CD4-positive, alpha-beta T cell treated with Interleukin-15 for 1 hour (primary cell): Measurements from ENCODE around the gene RND2.

Source experiments
- DNase-seq: peaks from one replicate; pipeline ENCODE4 v3.0.0-alpha.2; 2020

Gene RND2

DNA sequence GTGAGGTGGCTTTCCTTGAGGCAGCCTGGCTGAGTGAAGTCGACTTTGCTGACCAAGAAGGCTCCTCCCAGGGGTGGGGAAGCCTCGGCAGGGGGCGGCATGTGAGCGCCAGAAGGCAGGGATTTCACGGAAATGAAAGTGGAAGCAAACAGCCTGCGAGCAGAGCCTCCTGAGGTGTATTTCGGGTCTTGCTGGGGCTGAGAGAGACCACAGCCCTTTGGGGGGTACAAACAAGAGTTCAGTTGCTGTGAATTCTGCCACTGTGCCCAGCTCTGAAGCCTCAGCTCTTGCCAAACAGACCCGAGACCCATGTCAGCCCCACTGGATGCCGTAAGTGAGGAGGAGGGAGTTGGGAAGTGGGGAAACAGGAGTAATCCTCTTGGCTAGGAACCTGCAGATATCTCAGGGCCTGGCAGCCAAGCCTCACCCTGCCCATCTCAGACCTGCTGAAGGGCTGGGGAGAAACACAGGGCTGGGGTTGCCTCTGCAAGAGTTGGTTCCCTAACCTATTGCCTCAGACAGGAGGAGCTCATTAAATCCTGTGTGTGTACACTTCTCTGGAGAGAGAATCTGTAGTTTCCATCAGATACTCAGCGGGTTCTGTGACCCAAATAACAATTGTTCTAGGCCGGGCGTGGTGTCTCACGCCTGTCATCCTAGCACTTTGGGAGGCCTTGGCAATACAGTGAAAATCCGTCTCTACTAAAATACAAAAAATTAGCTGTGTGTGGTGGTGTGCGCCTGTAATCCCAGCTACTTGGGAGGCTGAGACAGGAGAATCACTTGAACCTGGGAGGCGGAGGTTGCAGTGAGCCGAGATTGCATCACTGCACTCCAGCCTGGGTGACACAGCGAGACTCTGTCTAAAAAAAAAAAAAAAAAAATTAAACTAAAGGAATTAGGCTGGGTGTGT, 18.1 kb upstream of the RND2 start, which contains the start of gene IFI35:
Gene IFI35 (plus strand): TSS at position 146 of the 913 bp plus-strand sequence. CDS start 164 bp downstream, at position 310.
- DNase-seq, result peak; percentile 86

DNA sequence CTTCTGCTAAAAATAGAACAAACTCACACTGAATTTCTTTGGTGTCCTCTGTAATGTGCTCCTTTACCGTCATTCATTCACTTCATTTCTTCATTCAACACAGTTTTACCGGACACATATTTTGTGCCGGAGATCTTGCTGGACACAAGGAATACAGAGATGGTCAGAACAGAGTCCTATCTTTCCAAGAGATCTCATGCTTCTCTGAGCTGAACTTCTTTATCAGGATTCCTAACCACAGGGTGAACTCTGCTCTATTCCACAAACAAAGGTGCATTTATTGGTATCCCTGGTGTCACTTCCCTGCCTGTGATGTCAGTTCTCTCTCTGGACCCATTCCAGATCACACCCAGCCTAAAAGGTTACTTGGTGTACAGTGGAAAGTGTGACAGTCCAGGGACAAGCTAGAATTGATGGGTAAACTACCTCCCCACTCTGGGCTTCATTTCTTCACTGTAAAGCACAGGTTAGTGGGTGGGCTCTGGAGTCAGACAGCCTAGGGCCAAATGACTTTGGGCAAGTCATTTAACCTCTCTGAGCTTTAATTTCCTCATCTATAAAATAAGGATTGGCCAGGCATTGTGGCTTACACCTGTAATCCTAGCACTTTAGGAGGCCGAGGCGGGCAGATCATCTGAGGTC, 14.2 kb upstream of the RND2 start:
- DNase-seq, result no peak

GRCh38 chr17:43011728-43012472, 13.1 kb upstream of the RND2 start:
- no peak for DNase-seq

DNA sequence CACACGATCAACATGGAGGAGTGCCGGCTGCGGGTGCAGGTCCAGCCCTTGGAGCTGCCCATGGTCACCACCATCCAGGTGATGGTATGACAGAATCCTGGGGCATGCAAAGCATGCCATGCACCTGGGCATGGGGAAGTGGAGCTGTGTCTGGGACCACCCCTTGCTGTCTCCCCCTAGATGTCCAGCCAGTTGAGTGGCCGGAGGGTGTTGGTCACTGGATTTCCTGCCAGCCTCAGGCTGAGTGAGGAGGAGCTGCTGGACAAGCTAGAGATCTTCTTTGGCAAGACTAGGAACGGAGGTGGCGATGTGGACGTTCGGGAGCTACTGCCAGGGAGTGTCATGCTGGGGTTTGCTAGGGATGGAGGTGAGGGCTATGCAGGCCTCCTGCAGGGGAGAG, 11.7 kb upstream of the RND2 start:
- DNase-seq, result no peak

- DNase-seq, result no peak
Observed at GRCh38 chr17:43014020-43014648, 10.9 kb upstream of the RND2 start.

DNA sequence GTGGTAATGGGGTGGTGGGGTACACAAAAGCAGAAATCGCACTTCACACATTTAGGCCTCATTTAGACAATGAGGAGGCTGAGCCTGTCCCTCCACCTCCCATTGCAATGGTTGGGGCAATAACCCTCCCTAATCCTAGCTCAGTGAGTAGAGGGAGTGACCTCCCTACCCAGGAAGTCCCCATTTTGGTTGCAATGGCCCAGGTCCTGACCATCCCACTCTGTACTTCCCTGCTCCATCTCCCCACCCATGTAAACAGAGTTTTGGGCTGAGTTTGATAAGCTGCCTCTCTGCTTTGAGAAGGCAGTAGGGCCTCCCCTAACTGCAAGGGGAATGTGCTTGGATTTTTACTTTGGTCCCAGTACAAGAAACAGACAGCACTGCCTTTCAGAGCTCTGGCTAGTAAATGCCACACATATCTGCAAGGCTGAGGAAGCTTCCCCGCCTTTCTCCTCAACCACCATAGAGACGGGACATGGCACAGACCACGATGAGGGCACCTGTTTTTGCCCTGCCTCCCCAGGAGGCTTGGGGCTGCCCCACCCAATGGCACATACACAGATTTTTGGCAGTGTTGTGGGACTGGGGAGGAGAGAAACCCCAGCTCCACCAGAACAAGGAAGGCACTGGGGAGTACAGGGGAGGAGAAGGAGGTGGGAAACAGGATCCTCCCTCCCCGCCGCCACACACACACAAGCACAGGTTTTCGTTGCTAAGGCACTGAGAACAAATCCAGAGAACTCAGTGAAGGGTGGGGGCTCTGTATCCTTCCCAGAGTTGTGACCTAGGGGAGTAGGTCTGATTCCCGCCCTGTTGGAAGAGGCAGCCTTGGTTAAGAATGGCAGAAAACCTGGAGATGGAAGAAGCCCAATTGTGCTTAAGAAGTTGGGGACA, 10.1 kb upstream of the RND2 start:
- no peak for DNase-seq

DNA sequence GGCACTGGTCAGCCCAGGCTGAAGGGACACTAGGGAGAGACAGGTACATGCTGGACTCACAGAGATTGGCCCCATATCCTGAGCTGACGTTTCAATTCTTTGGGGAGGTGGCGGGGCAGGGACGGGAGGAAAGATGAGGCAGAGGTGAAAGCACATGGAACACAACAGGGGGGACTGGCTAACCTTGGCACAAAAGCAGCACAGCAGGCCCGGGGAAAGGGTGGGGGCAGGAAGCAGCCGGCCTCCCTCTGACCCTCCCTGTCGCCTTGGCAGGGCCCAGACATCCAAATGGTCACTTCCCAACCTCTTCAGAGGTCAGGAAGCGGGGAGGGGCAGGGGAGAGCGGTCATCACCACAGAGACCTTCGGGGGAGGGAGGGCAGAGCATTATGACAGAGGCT, 9.5 kb upstream of the RND2 start:
- no peak for DNase-seq

DNA sequence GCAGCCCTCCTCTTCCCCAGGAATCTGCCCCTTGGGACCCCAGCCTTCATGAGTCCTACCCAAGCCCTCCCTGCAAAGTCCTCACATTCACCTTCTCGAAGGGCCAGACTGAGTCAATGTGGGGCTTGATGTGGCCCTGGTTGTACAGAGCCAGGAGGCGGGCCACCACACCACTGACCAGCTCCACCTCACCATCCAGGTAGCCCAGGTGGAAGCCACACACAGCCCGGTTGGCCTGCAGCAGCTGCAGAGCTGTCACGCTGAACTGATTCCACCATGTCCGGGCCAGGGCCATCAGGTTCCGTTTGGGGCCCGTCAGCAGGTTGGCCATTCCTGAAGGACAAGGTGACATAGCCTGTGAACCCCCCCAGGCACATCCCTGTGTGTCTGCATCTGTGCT, 8.8 kb upstream of the RND2 start:
- no peak for DNase-seq

- peak; percentile 68 for DNase-seq
Observed at GRCh38 chr17:43018008-43018853, 6.8 kb upstream of the RND2 start.

- DNase-seq, result no peak
Observed at GRCh38 chr17:43018932-43019331, 6.1 kb upstream of the RND2 start.

DNA sequence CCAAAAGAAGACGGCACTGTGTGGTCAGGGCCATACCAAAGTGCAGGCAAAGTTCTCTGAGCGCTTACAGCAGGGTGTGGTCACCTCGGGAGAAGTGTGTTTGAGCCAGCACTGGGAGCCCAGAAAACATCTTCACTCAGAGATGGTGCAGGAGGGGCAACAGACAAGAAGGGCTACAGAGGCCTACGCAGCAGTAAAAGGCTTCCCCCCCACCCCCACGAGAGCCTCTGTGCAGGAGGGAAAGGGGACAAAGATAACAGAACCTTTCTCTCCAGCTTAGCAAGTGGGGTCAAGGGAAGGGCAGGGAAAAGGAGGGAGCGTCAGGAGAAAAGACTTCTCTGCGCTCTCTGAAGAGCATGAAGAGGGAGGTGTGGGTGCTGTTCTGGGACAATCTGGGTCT, 5.6 kb upstream of the RND2 start:
- DNase-seq, result no peak

DNA sequence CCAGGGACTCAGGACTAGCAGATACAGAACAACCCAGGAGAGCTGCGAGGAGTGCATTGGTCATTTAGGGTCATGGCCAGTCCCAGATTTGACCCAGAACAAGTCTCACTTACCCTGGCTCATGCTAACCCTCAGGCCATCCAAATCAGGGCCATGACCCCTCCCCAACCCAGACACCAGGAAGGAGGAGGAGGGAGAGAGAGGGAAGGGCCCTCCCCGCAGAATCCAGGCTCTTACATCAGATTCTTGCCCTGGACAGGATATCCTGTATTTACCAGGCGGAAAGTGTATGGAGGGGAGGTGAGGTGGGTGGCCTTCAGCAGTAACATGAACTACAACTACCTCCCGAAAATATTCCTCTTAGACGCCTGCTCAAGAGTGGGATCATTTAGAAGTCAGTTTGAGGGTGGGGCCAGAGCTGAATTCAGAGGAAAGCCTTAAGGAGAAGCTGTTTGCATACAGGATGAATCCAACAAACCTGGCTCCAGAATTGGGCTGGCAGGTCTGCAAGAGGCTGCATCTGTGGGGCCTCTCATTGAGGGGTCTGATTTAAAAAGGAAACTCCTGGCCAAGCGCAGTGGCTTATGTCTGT, 4.9 kb upstream of the RND2 start:
- no peak for DNase-seq

GRCh38 chr17:43020789-43021740, 4.0 kb upstream of the RND2 start:
- DNase-seq, result peak; percentile 43

DNA sequence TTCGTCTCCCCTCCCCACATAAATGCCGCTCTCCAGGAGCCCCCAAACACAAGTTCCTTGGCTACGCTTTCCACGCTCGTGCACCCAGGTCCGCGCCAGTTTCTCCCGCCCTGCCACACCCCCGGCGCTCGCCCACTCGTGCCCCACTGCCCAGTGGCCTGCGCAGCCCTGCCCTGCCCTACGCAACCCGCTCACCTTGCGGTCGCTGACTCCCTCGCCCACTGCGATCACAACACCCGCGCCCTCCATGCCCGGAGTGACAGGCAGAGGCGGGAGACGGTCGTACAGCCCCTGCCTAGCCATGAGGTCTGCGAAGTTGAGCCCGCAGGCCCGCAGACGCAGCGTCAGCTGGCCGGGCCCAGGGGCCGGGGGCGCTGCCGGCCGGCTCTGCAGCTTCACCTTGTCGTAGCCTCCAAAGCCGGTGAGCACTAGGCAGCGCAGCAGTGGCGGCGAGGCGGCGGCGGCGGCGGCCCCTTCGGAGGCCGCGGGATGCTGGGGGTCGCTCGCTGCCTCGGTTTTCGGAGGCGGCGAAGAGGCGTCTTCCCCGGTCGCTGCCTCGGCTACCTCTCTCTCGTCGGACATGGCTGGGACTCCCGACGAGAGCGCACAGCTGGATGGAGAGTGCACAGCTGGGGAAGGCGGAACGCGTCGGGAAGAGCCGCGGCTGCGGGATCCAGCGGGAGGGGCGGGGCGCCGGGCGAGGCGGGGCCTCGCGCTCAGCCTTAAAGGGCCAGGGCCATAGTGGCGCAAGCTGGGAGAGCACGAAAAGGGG, 3.1 kb upstream of the RND2 start, which contains the start of gene VAT1:
Gene VAT1 (minus strand): TSS at position 645 of the 772 bp plus-strand sequence. CDS start 63 bp downstream, at position 582.
- peak; percentile 52 for DNase-seq

GRCh38 chr17:43025290-43025657, 243 bp downstream of the RND2 start:
- DNase-seq, result no peak

DNA sequence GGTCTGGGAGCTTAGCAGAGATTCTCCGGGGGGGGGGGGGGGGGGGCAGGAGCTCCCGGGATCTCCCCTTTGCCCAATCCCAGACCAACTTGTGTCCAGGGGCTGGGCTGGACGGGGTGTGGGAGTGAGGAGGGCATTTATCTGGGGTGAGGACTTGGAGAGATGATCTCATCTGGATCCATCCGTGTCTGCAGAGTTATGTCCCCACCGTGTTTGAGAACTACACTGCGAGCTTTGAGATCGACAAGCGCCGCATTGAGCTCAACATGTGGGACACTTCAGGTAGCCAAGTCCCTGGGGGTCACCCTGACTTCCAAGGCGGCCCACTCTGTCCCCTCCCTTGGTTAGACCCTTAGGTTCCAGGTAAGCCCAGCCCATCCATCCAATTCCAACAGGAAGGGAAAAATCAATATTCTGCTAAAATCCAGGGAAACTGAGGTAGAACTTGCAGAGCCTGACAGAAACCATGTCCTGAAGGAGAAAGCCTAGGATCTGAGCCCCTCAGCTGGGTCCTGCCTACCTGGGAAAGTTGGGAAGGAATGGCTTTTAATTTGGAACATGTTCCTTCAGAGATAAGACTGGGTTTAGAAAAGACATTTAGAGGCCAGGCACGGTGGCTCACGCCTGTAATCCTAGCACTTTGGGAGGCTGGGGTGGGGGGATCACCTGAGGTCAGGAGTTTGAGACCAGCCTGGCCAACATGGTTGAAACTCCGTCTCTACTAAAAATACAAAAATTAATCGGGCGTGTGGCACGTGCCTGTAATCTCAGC, 921 bp downstream of the RND2 start:
- DNase-seq, result no peak

GRCh38 chr17:43026595-43026994, 1.6 kb downstream of the RND2 start:
- DNase-seq, result no peak
